NCI-H2196 treated with DMSO at 0.1 percent for 48 hours (cell line): ENCODE data around the gene DPH2.

ENCODE experiments used
- DNase-seq: peaks from one replicate; lab custom pipeline; 2025; ENCODE audit not compliant: unreplicated experiment; lab: John Stamatoyannopoulos, UW

Gene DPH2

GRCh38 chr1:43942411-43942810 lies 27.4 kb upstream of the DPH2 start:
- DNase-seq, result no peak

DNA sequence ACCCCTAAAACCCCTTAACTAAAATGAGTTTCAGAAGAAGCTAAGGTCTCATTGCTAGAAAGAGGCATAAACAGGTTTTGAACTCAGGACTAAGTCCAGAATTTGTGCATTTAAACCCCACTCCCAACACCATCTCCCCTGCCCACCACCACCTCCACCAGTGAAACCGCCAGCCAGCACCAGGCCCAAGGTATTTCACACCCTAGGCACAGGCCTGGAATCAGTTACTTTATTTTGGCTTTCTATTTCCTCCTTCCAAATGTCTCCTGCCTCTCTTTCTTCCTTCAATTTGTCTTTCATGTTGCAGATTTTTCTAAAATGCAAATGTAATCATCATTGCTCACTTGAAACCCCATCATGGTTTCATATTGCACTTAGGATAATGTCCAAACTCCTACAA lies 24.9 kb upstream of the DPH2 start:
- DNase-seq, result no peak

GRCh38 chr1:43945674-43946235 lies 24.1 kb upstream of the DPH2 start:
- no peak for DNase-seq

DNA sequence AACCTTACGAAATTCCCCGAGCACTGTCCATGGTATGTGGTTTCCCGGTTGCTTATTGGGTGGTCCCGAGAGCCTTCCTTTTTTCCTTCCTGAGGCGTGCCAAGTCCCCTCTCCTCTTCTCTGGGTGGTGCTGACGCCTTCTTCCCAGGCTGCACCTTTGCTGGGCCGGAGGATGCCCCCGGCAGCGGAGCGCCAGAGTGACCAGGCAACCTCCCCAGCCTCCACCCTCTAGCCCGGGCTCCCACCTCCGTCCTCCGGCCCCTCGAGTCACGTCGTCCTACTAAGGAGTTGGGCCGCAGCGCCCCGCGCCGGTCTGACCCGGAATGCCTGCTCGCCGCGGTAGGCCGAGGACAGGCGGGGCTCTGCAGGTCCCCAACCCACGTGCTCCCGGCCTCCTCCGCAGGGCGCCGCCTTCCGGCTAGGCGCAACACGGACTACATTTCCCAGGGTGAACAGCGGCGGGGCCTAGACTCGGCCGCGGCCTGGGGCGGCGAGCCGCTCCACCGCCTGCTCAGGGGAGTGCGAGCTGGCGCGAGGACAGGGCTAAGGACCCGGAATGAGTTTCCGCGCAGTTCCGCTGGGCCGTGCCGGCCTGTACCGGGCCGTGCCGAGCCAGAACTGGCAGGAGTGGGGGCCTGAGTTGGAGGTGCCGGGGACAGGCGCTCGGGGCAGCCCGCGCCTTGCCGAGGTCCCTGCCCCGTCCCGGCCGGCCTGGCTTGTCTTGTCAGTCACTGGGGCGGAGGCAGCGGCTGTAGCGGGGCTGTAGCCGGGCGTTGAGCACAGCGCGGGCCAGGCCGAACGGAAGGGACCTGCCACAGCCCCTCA lies 23.4 kb upstream of the DPH2 start, which contains the start of gene IPO13:
IPO13 (plus strand) TSS at position 715 of the 825 bp plus-strand sequence. CDS start 651 bp downstream, outside the sequence.
- peak; percentile 98 for DNase-seq

DNA sequence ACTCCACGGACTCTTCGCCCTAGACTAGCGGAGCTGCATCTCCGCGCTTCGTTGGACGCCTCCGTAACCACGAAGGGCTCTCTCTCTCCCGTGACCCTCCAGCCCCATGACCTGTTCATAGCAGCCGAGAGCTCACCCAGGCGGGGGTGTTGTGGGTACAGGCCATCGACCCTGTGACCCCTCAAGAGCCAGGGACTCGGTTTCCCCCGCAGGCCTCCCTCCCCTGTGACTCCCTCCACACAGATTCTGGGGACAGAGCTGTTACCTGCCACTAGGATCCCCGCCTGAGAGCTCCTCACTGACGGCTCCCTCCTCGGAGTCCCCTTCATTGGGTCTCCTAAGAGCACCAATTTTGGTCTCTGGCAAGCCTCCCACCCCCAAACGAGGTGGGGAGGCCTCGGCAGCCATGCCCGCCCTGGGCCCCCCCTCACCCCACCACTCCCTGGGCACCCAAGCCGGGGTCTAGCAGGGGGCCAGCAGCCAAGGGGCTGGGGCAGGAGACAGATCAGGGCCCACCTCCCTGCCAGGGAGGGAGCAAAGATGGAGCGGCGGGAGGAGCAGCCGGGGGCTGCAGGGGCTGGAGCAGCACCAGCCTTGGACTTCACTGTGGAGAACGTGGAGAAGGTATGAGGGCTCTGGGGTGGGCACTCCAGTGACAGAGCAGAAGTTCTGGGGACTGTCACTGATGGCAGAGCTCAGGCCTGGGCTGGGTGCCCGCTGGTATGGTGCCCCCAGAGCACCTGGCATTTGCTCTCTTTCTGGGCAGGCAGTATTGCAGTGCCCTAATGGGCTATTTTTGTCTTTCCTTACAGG lies 22.5 kb upstream of the DPH2 start:
- no peak for DNase-seq

DNA sequence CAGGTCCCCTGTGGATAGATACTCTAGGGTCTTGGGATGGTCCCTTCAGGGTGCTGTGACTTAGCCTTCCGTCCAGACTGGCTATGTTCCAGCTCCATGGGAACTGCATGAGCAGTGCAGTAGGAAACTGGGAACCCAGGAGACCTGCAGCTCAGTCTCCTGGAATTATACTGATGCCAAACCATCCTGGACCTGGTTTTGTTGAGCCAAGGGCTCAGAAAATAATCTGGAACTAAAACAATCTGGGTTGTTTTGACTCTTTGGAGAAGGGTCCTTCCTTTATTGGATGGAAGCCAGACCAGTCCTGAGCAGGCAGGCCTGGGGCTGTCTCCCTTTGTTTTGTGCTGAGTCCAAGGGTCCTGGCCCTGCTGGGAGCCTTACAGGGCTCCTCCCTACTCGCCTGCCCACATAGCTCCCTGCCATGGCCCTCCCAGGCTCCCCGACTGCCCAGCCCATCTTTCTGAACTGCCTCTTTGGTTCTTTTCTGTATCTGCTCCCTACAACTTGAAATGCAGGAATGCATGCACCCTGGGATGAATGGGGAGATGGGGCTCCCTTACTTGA lies 21.9 kb upstream of the DPH2 start:
- DNase-seq, result no peak

- DNase-seq, result no peak
Measured at GRCh38 chr1:43949678-43950077, 20.1 kb upstream of the DPH2 start.

DNA sequence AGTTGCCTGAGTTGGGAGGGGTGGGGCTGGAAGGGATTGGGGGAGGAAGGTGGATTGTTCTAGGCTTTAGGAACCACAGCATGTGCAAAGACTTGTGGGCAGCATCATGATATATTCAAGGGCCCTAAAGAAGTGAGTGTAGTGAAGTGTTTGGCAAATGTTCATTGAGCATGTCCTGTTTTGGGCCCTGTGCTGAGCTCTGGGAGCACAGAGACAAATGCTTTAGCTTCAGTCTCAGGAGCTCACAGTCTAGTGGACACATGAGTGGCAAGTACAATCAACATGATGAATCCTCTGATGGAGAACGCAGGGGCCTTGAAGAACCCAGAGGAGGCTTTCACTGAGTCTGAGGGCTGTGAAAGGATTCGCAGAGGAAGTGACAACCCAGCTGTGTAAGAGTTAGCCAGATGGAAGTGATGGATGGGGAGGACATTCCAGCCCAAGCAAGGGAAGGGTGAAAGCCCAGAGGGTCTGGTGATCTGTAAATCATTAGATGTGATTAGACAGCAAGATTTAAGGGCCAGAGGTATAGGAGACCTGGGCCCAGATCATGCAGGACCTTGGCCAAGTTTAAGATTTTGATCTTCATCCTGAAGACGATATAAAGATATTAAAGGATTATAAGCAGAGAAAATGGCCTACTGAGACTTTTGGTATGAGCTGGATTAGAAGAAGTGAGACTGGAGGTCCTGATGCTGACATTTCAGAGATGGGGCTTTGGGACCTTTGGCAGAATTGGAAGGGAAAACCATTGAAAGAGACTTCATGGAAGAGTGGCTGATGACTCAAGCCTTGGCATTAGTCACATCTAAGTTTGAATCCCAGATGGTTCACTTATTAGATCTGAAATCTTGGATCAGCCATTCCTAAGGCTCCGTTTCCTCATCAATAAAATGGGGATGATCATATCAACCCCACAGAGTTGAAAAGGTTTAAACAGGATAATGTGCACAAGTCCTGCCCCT lies 18.5 kb upstream of the DPH2 start:
- no peak for DNase-seq

DNA sequence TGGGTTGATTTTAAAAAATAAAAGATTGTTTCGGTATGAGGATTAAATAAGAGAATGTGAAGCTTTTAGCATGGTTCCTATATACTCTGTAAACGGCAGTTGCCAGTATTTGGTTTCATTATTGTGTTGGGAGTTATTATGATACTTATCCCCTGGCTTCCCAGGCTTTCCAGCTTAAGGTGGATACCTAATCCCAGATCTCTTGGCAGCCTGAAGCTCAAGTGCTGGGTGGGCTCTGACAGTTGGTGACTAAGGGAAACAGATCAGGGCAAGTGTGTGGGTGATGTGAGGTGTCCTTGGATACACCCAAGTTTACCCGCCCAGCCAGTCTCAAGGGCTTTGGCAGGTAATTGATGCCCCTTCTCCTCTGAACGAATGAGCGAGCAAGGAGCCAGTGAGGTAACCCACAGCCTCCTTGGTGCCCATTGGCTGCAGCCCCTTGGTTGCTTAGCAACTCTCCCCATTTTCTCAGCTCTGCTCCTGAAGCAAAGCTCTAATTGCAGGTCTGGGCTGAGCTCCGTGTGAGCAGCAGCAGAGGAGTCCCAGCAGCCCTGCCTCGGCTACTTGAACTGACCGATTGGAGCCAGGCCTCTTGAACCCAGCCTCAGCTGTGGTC lies 17.0 kb upstream of the DPH2 start:
- peak; percentile 77 for DNase-seq

DNA sequence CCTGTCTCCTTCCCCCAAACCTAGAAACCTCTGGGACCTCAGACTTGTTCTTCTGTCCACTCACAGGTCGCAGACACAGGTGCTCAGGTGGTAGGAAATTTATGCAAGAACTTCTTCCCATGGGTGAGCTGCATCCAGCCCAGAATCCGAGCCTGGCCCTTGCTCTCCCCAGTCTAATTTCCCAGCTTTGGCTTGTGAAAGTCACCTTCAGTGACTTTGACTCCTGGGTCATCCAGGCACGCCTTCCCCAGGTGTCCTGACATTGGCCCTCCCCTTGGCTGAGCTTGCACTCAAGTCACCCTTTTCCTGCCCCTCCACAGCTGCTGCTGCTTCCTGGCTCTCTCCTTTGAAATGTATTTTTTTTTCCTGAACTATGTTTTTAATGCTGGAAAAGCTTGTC lies 16.4 kb upstream of the DPH2 start:
- no peak for DNase-seq

DNA sequence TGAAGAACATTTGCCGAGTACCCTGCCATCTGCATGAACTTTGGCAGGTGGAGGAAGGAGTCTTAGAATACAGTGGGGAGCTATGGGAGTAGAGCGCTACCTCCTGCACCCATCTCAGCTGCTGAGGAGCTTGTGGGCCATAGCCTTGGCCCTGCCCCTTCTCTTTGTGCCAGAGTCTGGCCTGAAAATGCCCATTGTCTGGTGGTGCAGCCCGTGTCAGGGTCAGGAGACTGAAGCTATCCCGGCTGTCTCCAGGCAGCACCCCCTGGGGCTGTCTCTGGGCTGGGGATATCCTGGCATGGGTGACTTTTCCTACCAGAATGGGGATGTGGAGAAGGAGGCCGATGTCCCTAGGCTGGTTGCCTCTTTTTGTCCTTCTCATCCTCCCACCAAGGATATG lies 15.8 kb upstream of the DPH2 start:
- DNase-seq, result no peak

DNA sequence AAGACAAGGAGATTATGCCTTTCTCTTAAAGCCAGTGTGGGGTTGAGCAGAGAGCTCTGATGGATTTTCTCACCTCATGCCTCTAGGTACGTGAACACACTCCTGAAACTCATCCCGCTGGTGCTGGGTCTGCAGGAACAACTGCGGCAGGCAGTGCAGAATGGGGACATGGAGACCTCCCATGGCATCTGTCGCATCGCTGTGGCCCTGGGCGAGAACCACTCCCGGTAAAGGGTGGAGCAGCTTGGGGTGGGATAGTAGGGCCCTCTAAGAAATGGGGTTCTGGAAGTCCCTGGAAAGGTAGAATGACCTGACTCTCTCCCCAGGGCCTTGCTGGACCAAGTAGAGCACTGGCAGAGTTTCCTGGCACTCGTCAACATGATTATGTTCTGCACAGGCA lies 13.6 kb upstream of the DPH2 start:
- no peak for DNase-seq

DNA sequence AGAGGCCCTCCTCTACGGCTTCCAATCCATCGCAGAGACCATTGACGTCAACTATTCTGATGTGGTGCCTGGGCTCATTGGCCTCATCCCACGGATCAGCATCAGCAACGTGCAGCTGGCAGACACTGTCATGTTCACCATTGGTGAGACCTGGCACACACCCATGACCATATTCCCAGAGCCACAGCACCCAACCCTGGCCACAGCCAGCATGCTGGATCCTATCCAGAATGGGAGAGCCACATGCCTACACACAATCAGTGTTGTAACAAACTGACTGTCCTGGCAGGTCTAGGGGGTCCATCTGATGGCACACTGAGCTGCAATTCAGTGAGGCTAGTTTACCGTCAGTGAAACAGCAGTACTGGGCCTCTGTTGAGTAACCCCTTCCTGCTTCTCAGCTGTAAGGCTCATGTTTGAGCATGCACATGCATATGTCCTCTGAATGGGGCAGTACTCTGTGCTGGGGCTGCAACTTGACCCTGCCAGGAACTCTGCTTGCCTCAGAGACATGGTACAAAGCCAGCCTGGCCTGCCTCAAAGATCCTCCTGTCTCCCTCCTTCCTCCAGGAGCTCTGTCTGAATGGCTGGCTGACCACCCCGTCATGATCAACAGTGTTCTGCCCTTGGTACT lies 12.3 kb upstream of the DPH2 start:
- DNase-seq, result no peak

DNA sequence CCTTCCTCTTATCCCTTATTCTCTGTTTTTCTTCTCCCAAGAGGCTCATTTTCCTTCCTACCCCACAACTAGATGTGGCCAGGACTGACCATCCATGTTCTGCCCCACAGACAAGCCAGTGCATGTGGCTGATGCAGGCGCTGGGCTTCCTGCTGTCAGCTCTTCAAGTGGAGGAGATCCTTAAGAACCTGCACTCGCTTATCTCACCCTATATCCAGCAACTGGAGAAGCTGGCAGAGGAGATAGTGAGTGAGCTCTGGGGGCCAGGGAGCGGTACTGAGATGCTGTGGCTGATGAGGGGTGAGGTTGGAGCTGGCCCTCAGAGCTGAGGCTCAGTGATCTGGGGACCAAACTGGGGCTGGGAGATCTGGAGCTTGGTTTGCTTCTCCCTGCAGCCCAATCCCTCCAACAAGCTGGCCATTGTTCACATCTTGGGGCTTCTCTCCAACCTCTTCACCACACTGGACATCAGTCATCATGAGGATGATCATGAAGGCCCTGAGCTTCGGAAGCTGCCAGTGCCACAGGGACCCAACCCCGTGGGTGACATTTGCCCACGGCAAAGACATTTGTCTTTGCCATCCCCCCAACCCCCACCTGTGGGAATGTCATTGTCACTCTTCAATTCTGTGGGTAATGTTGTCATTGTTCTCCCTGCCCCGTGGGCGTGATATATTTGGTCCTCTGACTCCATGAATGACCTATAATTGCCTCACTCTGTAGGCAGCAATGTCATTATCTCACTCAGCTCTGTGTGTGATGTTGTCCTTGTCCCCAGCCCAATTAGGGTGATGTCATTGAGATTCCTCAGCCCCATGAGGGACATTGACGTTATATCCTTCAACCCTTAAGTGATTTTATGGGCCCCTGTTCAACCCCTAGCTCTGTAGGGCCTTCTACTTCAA lies 11.2 kb upstream of the DPH2 start:
- DNase-seq, result no peak

DNA sequence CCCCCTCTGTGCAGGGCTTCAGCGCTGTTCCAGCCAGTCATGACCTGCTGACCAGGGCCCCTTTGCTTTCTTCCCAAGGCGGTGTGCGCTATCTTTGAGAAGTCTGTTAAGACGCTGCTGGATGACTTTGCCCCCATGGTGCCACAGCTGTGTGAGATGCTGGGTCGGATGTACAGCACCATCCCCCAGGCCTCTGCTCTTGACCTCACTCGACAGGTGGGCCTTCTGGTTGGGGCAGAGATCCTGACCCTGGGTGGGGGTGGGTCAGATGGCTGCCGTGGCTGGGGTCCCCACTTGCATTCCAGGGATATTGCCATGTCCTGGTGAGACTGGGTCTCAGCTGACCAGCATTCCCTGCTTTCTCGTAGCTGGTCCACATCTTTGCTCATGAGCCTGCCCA lies 9.0 kb upstream of the DPH2 start:
- no peak for DNase-seq

- DNase-seq, result no peak
Measured at GRCh38 chr1:43961692-43962091, 8.1 kb upstream of the DPH2 start.

DNA sequence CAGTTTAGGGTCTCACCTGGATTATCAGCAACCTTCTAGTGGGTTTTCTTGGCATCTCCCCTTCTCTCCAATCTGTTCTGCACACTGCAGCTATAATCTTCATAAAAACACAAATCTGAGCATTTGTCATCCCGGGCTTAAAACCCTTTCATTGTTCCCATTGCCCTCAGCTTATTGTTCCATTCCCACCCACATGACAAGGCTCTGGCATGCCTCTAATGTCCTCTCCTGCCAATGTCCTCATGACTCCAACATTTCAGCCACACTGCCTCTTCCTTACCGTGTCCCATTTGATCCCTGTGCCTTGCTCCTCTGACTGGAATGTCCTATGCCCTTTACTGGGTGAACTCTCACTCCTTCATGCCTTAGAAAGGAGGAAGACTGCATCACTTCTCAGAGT lies 7.5 kb upstream of the DPH2 start:
- no peak for DNase-seq

DNA sequence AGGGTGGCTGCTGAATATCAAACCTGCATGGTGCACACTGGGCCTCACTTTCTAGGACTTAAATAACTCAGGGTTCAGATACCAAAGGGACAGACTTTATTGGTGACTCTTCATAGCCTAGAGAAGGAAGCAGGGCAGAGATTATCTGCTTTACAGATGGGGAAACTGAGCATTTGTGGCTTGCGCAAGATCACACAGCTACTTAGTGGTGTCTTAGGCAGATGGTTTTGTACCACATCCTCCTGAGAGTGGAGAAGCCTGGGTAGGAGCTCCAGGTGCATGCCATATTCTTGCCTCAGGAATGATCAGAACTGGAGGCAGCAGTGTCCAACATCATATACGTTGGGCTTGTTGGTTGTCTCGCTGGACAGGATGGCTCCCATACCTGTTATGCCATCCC lies 6.8 kb upstream of the DPH2 start:
- no peak for DNase-seq

GRCh38 chr1:43963890-43964289 lies 5.9 kb upstream of the DPH2 start:
- no peak for DNase-seq
